GM06990 (cell line): ENCODE data around the gene SNAI1.

Experiments
- DNase-seq: peaks from one replicate; pipeline ENCODE4 v3.0.0-alpha.2; 2011; ENCODE audit not compliant: insufficient read length; ENCODE audit errors: extremely low read depth
- H3K27me3 ChIP-seq: replicated peaks from 2 replicates; pipeline ENCODE4 v1.6.0; 2011; ENCODE audit warnings: low read length; ENCODE audit not compliant: control insufficient read depth, insufficient read depth
- H3K36me3 ChIP-seq: 2 replicates; pipeline ENCODE4 v1.5.1; 2011; ENCODE audit warnings: low read length; ENCODE audit not compliant: control insufficient read depth, insufficient read depth
- H3K4me3 ChIP-seq: replicated peaks from 2 replicates; pipeline ENCODE4 v1.5.1; 2011; ENCODE audit warnings: low read depth, mild to moderate bottlenecking, control low read depth, low read length
- TF ChIP-seq, protein P1 (sequence below): IDR thresholded peaks from 2 replicates; pipeline ENCODE4 v1.5.1; 2011; ENCODE audit warnings: low read length, control low read depth, mild to moderate bottlenecking, inconsistent platforms; ENCODE audit not compliant: insufficient read depth, poor library complexity, severe bottlenecking

Gene SNAI1

DNA sequence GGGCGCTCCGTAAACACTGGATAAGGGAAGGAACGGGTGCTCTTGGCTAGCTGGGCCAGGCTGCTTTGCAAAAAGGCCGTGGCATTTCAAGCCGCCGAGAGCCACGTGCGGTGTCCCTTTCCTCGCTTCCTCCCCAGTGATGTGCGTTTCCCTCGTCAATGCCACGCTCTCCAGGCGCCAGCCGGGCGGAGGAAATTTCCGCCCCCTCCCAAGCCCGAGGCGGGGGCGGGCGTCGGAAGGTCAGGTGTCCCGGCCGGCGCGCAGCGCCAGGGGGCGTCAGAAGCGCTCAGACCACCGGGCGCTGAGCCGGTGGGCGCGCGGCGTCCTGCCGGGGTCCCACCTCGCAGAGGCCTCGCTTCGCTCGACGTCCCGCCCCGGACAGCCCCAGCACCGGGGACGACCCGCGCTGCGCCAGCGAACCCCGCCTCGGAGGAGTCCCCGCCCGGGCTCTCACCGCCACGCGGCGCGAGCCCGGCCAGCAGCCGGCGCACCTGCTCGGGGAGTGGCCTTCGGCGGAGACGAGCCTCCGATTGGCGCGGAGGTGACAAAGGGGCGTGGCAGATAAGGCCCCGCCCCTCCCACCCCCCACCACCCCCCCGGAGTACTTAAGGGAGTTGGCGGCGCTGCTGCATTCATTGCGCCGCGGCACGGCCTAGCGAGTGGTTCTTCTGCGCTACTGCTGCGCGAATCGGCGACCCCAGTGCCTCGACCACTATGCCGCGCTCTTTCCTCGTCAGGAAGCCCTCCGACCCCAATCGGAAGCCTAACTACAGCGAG, at the start of gene SNAI1:
TSS of gene SNAI1 (plus strand) at position 635 of the 777 bp plus-strand sequence. CDS start at position 715, 80 bp downstream.
- Histone ChIP-seq H3K27me3 (no peaks in the 10 kb centered on the region), H3K36me3 (no peaks in the 10 kb centered on the region), H3K4me3 (peak within 1 kb of the TSS; percentile 47)
- TF ChIP-seq, protein P1, sequence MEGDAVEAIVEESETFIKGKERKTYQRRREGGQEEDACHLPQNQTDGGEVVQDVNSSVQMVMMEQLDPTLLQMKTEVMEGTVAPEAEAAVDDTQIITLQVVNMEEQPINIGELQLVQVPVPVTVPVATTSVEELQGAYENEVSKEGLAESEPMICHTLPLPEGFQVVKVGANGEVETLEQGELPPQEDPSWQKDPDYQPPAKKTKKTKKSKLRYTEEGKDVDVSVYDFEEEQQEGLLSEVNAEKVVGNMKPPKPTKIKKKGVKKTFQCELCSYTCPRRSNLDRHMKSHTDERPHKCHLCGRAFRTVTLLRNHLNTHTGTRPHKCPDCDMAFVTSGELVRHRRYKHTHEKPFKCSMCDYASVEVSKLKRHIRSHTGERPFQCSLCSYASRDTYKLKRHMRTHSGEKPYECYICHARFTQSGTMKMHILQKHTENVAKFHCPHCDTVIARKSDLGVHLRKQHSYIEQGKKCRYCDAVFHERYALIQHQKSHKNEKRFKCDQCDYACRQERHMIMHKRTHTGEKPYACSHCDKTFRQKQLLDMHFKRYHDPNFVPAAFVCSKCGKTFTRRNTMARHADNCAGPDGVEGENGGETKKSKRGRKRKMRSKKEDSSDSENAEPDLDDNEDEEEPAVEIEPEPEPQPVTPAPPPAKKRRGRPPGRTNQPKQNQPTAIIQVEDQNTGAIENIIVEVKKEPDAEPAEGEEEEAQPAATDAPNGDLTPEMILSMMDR: peak; percentile 46
- DNase-seq: peak; percentile 88

DNA sequence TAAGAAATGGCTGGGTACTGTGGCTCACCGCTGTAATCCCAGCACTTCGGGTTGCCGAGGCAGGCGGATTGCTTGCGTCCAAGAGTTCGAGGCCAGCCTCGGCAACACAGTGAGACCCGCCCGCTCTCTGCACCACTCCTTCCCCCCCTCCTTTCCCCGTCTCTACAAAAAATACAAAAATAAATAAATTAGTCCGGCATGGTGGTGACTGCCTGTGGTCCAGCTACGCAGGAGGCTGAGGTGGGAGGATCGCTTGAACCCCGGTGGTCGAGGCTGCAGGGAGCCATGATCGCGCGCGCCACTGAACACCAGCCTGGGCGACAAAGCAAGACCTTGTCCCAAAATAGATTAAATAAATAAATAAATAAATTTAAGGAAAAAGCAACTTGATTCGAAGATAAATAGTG, 47.0 kb upstream of the SNAI1 start:
- no peak for DNase-seq
- TF ChIP-seq, protein P1: no peak
- peak overlapping the region; percentile 53 for H3K4me3 ChIP-seq
- H3K27me3 ChIP-seq: no peaks in the 10 kb centered on the region
- H3K36me3 ChIP-seq: peaks cover 4% of the 10 kb centered on the region

DNA sequence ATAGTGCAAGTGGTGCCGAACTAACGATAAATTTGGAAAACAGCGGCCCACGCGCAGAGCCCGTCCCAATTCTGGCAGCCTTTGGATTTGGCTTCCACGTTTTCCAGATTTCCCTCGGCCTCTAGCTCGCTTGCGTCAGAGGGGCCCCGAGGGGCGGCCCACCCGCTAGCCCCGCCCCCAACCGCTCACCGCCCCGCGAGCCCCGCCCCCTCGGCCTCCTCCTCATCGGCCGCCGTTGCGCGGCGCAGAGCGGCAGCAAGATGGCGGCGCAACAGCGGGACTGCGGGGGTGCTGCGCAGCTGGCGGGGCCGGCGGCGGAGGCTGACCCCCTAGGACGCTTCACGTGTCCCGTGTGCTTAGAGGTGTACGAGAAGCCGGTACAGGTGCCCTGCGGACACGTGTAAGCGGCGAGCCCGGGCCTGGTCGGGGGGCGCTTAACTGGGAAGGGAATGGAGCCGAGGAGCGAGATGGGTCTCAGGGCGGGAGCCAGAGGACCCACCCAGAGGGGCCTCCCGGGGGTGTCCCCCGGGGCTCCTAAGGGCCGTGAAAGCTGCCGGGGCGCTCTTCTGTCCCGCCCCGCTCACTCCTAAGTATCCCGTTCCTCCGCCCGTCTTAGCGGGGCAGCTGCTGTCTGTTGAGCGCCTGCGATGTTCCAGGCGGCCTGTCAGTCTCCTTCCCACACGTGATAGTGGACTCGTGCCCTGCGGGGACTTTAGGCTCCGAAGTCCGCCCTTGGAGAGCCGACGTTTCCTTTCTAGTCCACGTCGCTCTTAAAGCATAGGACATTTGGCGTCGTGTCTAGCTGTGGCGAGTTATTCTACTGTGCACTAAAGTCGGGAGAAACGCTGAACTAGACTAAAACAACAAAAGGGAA, 46.4 kb upstream of the SNAI1 start, which contains the start of gene RNF114:
TSS of gene RNF114 (plus strand) at position 245 of the 874 bp plus-strand sequence. CDS start at position 261, 16 bp downstream.
- no peaks in the 10 kb centered on the region for H3K27me3 ChIP-seq
- peaks cover 7% of the 10 kb centered on the region for H3K36me3 ChIP-seq
- DNase-seq: peak; percentile 90
- H3K4me3 ChIP-seq: peak within 1 kb of the TSS; percentile 100
- TF ChIP-seq, protein P1: no peak

DNA sequence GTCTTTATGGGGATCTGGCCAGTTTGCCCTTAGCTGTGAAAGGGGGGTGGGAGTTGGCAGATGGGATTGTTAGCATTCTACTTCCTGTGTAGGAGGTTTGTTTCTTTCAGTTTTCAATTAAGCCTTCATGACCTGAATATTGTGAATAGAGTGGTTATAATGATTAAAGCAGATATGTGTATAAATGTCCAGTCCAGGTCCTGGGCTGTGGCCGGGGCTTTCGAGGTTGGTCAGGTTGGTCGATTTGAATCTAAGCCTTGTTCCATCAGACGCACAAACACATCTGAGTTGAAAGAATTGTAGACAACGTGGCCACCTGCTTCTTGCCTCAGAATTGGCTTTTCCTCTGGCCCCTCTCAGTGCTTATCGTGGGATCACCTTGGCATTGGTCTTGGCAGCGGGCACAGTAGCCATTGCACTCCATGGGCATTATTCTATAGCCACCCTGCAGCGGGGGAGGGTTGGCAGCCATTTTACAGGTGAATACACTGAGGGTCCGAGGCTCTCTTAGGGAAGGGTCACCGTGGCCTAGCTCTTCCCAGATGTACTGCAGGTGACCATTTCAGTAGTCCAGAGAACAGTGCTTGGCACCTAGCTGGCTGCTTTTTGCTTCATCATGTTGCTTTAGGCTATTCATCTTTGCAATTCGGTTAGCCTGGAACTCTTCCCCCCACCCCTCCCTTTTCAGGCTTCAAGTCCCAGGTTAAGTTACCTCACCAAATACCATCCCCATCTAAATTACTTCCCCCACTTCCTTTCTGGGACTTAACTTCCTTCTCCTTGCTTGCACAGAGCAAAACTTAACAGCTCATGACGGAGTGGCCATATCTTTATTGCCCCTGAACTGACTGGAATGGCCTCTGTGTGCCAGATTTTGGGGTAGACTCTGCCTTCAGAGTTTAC, 45.5 kb upstream of the SNAI1 start:
- no peak for DNase-seq
- TF ChIP-seq, protein P1: no peak
- peak overlapping the region; percentile 100 for H3K4me3 ChIP-seq
- H3K36me3 ChIP-seq: peaks cover 10% of the 10 kb centered on the region
- H3K27me3 ChIP-seq: no peaks in the 10 kb centered on the region
